Measurements from ENCODE around the gene KMT2C. TPM values are rescaled to one million over a fixed set of nuclear protein-coding genes. Genes with fewer than 3 reads are reported as not detected.

KMT2C gene
- total RNA-seq, 5 donors from 2014 or later (not counting 1 experiment from before 2014, with no cell fraction given), result 90.8 to 134 (median 116) TPM

Other genes with a start within 250 kb of the KMT2C start
- 1 to 10 TPM in 1 of 5 donors, under 1 TPM in 4; 0.35 to 1.3 (median 0.86) TPM for gene XRCC2, start 240.1 kb upstream of the KMT2C start, total RNA-seq

Measured in T-cell (primary cell).